ENCODE data around the gene LRRC25.

LRRC25 gene

GRCh38 chr19:18373407-18373891 lies 24.0 kb downstream of the LRRC25 start:
- peak overlapping the region; percentile 93 for H3K27ac ChIP-seq

GRCh38 chr19:18368504-18369222 lies 28.8 kb downstream of the LRRC25 start:
- no peak for TF ChIP-seq CTCF (conservative IDR thresholded peaks at IDR 0.05)
- peak overlapping the region; percentile 99 for H3K27ac ChIP-seq

More at GRCh38 chr19:18373407-18373891, 24.0 kb downstream of the LRRC25 start:
- no peak for TF ChIP-seq CTCF (conservative IDR thresholded peaks at IDR 0.05)

GRCh38 chr19:18366021-18366435 lies 31.4 kb downstream of the LRRC25 start:
- TF ChIP-seq CTCF (conservative IDR thresholded peaks at IDR 0.05): no peak
- peak overlapping the region; percentile 99 for H3K27ac ChIP-seq

- TF ChIP-seq CTCF (conservative IDR thresholded peaks at IDR 0.05): no peak
Measured at GRCh38 chr19:18364826-18365528, 32.4 kb downstream of the LRRC25 start.

GRCh38 chr19:18364277-18364825 lies 33.1 kb downstream of the LRRC25 start:
- peak overlapping the region; percentile 99 for H3K27ac ChIP-seq

More at GRCh38 chr19:18364826-18365528, 32.4 kb downstream of the LRRC25 start:
- peak overlapping the region; percentile 99 for H3K27ac ChIP-seq

GRCh38 chr19:18363787-18364186 lies 33.6 kb downstream of the LRRC25 start:
- TF ChIP-seq CTCF (conservative IDR thresholded peaks at IDR 0.05): no peak

GRCh38 chr19:18362934-18363542 lies 34.4 kb downstream of the LRRC25 start:
- peak overlapping the region; percentile 99 for H3K27ac ChIP-seq
- TF ChIP-seq CTCF (conservative IDR thresholded peaks at IDR 0.05): no peak

More at GRCh38 chr19:18363787-18364186, 33.6 kb downstream of the LRRC25 start:
- H3K27ac ChIP-seq: peak overlapping the region; percentile 99
